Panc1 (cell line): ENCODE measurements around the gene REV3L. TPM values are rescaled to one million over a fixed set of nuclear protein-coding genes. Genes with fewer than 3 reads are reported as not detected.

ENCODE experiments used
- ATAC-seq: fragments of 200-7000 bp; cut with Tn5 transposase; 2 replicates; pipeline ENCODE4 v1.9.1; 2020; ENCODE audit warnings: mild to moderate bottlenecking, moderate library complexity
- BruUV-seq: library from RNA; stranded (reverse); fragments of 400-500 nt; replicated peaks from 2 replicates; lab custom pipeline; 2021; lab: Mats Ljungman, UMichigan
- CTCF ChIA-PET: fragments of 300-600 bp; sonication (Branson Sonifier 250); formaldehyde crosslinking; loops from one replicate; lab custom pipeline; 2022; ENCODE audit warnings: antibody characterized with exemption; lab: Charles Lee
- POLR2A ChIA-PET: fragments of 300-600 bp; sonication (Branson Sonifier 250); formaldehyde crosslinking; loops from one replicate; lab custom pipeline; 2022; ENCODE audit warnings: antibody characterized with exemption; lab: Charles Lee
- DNase-seq: peaks from one replicate; pipeline ENCODE4 v3.0.0-alpha.2; 2010; ENCODE audit warnings: low read depth, low spot score
- H3K27ac ChIP-seq: 2 replicates; pipeline ENCODE4 v1.5.1; 2011; ENCODE audit warnings: mild to moderate bottlenecking, low read length, inconsistent platforms
- H3K27me3 ChIP-seq: fragments of 200-500 bp; sonication (Bioruptor generic); 2 replicates; pipeline ENCODE4 v1.6.0; 2014; ENCODE audit warnings: low read length, inconsistent platforms; ENCODE audit not compliant: control insufficient read depth, insufficient read depth
- H3K36me3 ChIP-seq: fragments of 200-500 bp; sonication (Bioruptor generic); 2 replicates; pipeline ENCODE4 v1.5.1; 2014; ENCODE audit warnings: inconsistent platforms, mild to moderate bottlenecking, low read length, moderate library complexity; ENCODE audit not compliant: control insufficient read depth, insufficient read depth
- H3K4me1 ChIP-seq: 2 replicates; pipeline ENCODE4 v1.5.1; 2011; ENCODE audit warnings: inconsistent platforms, mild to moderate bottlenecking, low read length, moderate library complexity; ENCODE audit not compliant: control insufficient read depth, insufficient read depth
- H3K4me3 ChIP-seq, 2 experiments: 2 replicates each; pipeline ENCODE4 v1.5.1; 2011 to 2012; ENCODE audit warnings: low read depth in 2 of 2, low read length in 2 of 2, mild to moderate bottlenecking in 2 of 2, inconsistent platforms in 1 of 2, moderate library complexity in 1 of 2
- H3K9me3 ChIP-seq: fragments of 200-500 bp; sonication (Bioruptor generic); 2 replicates; pipeline ENCODE4 v1.5.1; 2014; ENCODE audit warnings: low read depth, mild to moderate bottlenecking, inconsistent platforms, low read length, moderate library complexity; ENCODE audit not compliant: control insufficient read depth, insufficient read depth
- CTCF ChIP-seq: fragments of 450-650 bp; IDR thresholded peaks from 2 replicates; pipeline ENCODE4 v1.5.1; 2017; ENCODE audit warnings: mild to moderate bottlenecking
- POLR2AphosphoS5 ChIP-seq: IDR thresholded peaks from 2 replicates; pipeline ENCODE4 v1.6.1; 2012; ENCODE audit warnings: mild to moderate bottlenecking, low read depth, low read length, moderate library complexity
- REST ChIP-seq, 2 experiments: IDR thresholded peaks; 2 replicates each; pipeline ENCODE4 v1.6.1; 2011 to 2012; ENCODE audit warnings: low read depth in 2 of 2, control low read depth in 1 of 2, low read length in 1 of 2, mild to moderate bottlenecking in 1 of 2, moderate library complexity in 1 of 2; ENCODE audit not compliant: insufficient read depth in 1 of 2
- SIN3A ChIP-seq: IDR thresholded peaks from 2 replicates; pipeline ENCODE4 v1.6.1; 2012; ENCODE audit warnings: low read depth, mild to moderate bottlenecking, low read length, moderate library complexity, borderline replicate concordance; ENCODE audit not compliant: insufficient read depth
- TCF7L2 ChIP-seq: IDR thresholded peaks from 2 replicates; pipeline ENCODE4 v1.6.1; 2011; ENCODE audit warnings: mild to moderate bottlenecking, low read depth, low read length, inconsistent platforms
- in situ Hi-C: cut with HindIII; loops from 2 replicates; pipeline ENCODE4 v1.10.0; 2016; ENCODE audit warnings: low sequenced_read_pairs, low pct_unique_long_range_greater_than_20kb
- intact Hi-C: fragments of 100-400 bp; cut with micrococcal nuclease; formaldehyde crosslinking; loops from one replicate; pipeline ENCODE4 v1.10.0; 2022; ENCODE audit not compliant: unreplicated experiment
- total RNA-seq: library from RNA; stranded (reverse); gene quantifications from one replicate; pipeline ENCODE4 v1.2.1, GENCODE V29; 2021; ENCODE audit not compliant: unreplicated experiment

The REV3L gene
- total RNA-seq, 1 experiment from 2014 or later: 44.8 TPM

GRCh38 chr6:111480988-111481822, 1.8 kb downstream of the REV3L start:
- ChIA-PET CTCF (interaction anchor here (1.0 kb wide), 1 partner anchor 222 kb away, joined by 3 read pairs; a partner anchor contains a TSS), POLR2A (no interaction called here)
- Histone ChIP-seq H3K27me3 (no peaks in the 10 kb centered on the region), H3K4me1 (peaks cover 56% of the 10 kb centered on the region), H3K4me3 (peak overlapping the region; percentile 90 to 92), H3K9me3 (no peaks in the 10 kb centered on the region), H3K27ac (peak overlapping the region; percentile 98), H3K36me3 (no peaks in the 10 kb centered on the region; the same call in 1 of the 2 replicates)
- BruUV-seq: TSS peak; percentile 58
- intact Hi-C loops (loop anchor here (5.0 kb wide), 2 partner anchors 111 to 126 kb away; partner anchors contain the start of gene TRAF3IP2), in situ Hi-C loops (no loop called here)
- TF ChIP-seq POLR2AphosphoS5: no peak
- no peak for TF ChIP-seq CTCF
- no peak for TF ChIP-seq SIN3A
- no peak for TF ChIP-seq REST (IDR thresholded peaks at IDR 0.05; ENCODE audit: insufficient read depth in 1 of 2, low read depth in 2 of 2, low read length in 1 of 2)
- TF ChIP-seq TCF7L2: no peak
- ATAC-seq (no peak), DNase-seq (no peak)

GRCh38 chr6:111478749-111479148, 4.3 kb downstream of the REV3L start:
- no peaks in the 10 kb centered on the region for H3K9me3 ChIP-seq
- intact Hi-C loops: loop anchor here (2.0 kb wide), 2 partner anchors 116 to 220 kb away; a partner anchor contains a TSS
- H3K27me3 ChIP-seq: no peaks in the 10 kb centered on the region
- no peak overlapping the region; a peak in 1 of 4 replicates for H3K4me3 ChIP-seq
- H3K4me1 ChIP-seq: peaks cover 57% of the 10 kb centered on the region
- no peaks in the 10 kb centered on the region; the same call in 1 of the 2 replicates for H3K36me3 ChIP-seq
- ChIA-PET CTCF (interaction anchor here (0.6 to 1.9 kb wide), 10 partner anchors 16 to 737 kb away, joined by 3 to 12 read pairs (median 3); a partner anchor contains a TSS), POLR2A (interaction anchor here (0.5 to 0.7 kb wide), 2 partner anchors 53 to 169 kb away, joined by 3 to 6 read pairs; no protein-coding TSS in a partner anchor)
- DNase-seq (peak; percentile 61), ATAC-seq (no peak)
- peak overlapping the region; percentile 98 for H3K27ac ChIP-seq
- no TSS peak for BruUV-seq
- in situ Hi-C loops: no loop called here
- TF ChIP-seq POLR2AphosphoS5 (peak; percentile 28; the same call in 1 of the 2 replicates), CTCF (peak; percentile 68), TCF7L2 (no peak; the same call in 1 of the 2 replicates)
